ENCODE data around the gene SPAG17.

SPAG17 gene

DNA sequence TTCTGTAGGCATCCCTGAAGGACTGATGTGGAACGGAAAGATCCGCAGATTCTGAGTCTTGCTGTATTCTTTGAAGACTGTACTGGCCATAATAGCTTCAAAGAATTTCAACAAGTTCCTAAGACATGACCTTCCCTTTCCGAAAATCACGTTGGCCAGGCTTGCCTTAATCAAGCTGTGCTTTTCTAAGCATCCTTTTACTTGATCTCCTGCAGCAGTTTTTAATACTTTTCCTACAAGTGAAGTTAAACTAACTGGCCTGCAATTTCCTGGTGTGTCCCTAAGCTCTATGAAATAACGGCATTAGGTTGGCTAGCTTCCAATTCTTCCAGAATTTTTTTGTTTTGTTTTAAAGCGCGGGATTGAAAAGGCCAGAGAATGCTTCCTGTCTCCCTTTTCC, 40.3 kb downstream of the SPAG17 start:
- Histone ChIP-seq H2AFZ (ENCODE audit: low read depth, low read length) (no peak overlapping the region), H3K4me1 (ENCODE audit: insufficient read depth, low read length) (no peaks in the 10 kb centered on the region), H3K4me3 (ENCODE audit: low read depth in 1 of 2, low read length in 2 of 2) (no peak overlapping the region), H3K36me3 (ENCODE audit: insufficient read depth, low read length) (no peaks in the 10 kb centered on the region), H3K27ac (ENCODE audit: low read length) (no peak overlapping the region), H3K9ac (ENCODE audit: low read depth, low read length) (no peak overlapping the region), H3K27me3 (ENCODE audit: insufficient read depth, low read length, poor library complexity) (no peaks in the 10 kb centered on the region), H3K79me2 (ENCODE audit: insufficient read depth, low read length) (no peaks in the 10 kb centered on the region), H3K9me3 (ENCODE audit: insufficient read depth, low read length, severe bottlenecking) (no peaks in the 10 kb centered on the region), H4K20me1 (ENCODE audit: insufficient read depth, low read length) (no peaks in the 10 kb centered on the region), H3K4me2 (ENCODE audit: insufficient read depth, low read length) (no peak overlapping the region)
- no peak for ATAC-seq (ENCODE audit: insufficient read depth, low read depth)
- TF ChIP-seq, protein P1, sequence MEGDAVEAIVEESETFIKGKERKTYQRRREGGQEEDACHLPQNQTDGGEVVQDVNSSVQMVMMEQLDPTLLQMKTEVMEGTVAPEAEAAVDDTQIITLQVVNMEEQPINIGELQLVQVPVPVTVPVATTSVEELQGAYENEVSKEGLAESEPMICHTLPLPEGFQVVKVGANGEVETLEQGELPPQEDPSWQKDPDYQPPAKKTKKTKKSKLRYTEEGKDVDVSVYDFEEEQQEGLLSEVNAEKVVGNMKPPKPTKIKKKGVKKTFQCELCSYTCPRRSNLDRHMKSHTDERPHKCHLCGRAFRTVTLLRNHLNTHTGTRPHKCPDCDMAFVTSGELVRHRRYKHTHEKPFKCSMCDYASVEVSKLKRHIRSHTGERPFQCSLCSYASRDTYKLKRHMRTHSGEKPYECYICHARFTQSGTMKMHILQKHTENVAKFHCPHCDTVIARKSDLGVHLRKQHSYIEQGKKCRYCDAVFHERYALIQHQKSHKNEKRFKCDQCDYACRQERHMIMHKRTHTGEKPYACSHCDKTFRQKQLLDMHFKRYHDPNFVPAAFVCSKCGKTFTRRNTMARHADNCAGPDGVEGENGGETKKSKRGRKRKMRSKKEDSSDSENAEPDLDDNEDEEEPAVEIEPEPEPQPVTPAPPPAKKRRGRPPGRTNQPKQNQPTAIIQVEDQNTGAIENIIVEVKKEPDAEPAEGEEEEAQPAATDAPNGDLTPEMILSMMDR (IDR thresholded peaks at IDR 0.05; ENCODE audit: borderline replicate concordance, extremely low read depth, low read length, poor library complexity, severe bottlenecking): no peak
- TF ChIP-seq EZH2 (IDR thresholded peaks at IDR 0.05; ENCODE audit: borderline replicate concordance, low read depth, low read length, severe bottlenecking): no peak
- no peak for DNase-seq

DNA sequence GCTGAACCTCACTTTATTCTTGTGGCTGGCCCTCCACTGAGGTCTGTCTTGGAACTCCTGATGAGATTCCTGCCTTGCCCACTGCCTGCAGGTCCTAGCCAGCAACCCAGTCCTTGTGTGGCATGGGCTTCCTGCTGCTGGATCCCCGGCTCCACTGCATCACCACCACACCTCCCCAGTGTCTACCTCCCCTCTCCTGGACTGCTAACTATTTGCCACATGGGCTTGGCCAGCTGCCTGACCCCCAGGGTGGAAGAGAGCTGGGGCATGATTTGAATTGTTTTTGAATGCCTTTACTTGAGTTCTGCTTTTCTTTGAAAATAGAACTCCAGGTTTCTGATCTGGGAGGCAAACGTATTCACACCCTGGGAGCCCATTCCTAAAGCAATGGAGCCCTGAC, 41.2 kb downstream of the SPAG17 start:
- no peaks in the 10 kb centered on the region for H3K4me1 ChIP-seq (ENCODE audit: insufficient read depth, low read length)
- no peaks in the 10 kb centered on the region for H4K20me1 ChIP-seq (ENCODE audit: insufficient read depth, low read length)
- TF ChIP-seq, protein P1 (IDR thresholded peaks at IDR 0.05; ENCODE audit: borderline replicate concordance, extremely low read depth, low read length, poor library complexity, severe bottlenecking): no peak
- TF ChIP-seq EZH2 (IDR thresholded peaks at IDR 0.05; ENCODE audit: borderline replicate concordance, low read depth, low read length, severe bottlenecking): no peak
- no peak overlapping the region for H3K4me2 ChIP-seq (ENCODE audit: insufficient read depth, low read length)
- no peak overlapping the region for H2AFZ ChIP-seq (ENCODE audit: low read depth, low read length)
- no peak overlapping the region for H3K4me3 ChIP-seq (ENCODE audit: low read depth in 1 of 2, low read length in 2 of 2)
- DNase-seq (no peak), ATAC-seq (ENCODE audit: insufficient read depth, low read depth) (no peak)
- no peak overlapping the region for H3K9ac ChIP-seq (ENCODE audit: low read depth, low read length)
- no peaks in the 10 kb centered on the region for H3K9me3 ChIP-seq (ENCODE audit: insufficient read depth, low read length, severe bottlenecking)
- H3K27me3 ChIP-seq (ENCODE audit: insufficient read depth, low read length, poor library complexity): no peaks in the 10 kb centered on the region
- no peaks in the 10 kb centered on the region for H3K79me2 ChIP-seq (ENCODE audit: insufficient read depth, low read length)
- no peaks in the 10 kb centered on the region for H3K36me3 ChIP-seq (ENCODE audit: insufficient read depth, low read length)
- H3K27ac ChIP-seq (ENCODE audit: low read length): no peak overlapping the region

DNA sequence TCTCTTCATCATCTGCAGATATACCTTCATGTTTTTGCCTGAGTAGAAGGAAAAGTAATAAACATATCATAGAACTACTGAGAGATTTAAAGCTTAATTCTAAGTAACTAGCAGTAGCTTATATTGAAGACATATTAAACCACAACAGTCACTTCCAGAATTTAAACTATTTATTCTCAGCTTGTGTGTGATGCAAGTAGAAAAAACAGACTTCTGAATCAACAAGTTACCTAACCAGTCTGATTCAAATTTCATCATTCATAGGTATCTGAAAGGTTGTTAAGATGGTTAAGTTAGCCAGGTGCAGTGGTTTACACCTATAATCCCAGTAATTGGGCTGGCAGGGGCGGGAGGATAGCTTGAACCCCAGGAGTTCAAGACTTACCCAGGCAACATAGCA, 41.9 kb downstream of the SPAG17 start:
- Histone ChIP-seq H3K27ac (ENCODE audit: low read length) (no peak overlapping the region), H3K4me2 (ENCODE audit: insufficient read depth, low read length) (no peak overlapping the region), H3K4me1 (ENCODE audit: insufficient read depth, low read length) (no peaks in the 10 kb centered on the region), H4K20me1 (ENCODE audit: insufficient read depth, low read length) (no peaks in the 10 kb centered on the region), H2AFZ (ENCODE audit: low read depth, low read length) (no peak overlapping the region), H3K4me3 (ENCODE audit: low read depth in 1 of 2, low read length in 2 of 2) (no peak overlapping the region), H3K9me3 (ENCODE audit: insufficient read depth, low read length, severe bottlenecking) (no peaks in the 10 kb centered on the region), H3K36me3 (ENCODE audit: insufficient read depth, low read length) (no peaks in the 10 kb centered on the region), H3K9ac (ENCODE audit: low read depth, low read length) (no peak overlapping the region), H3K27me3 (ENCODE audit: insufficient read depth, low read length, poor library complexity) (no peaks in the 10 kb centered on the region), H3K79me2 (ENCODE audit: insufficient read depth, low read length) (no peaks in the 10 kb centered on the region)
- no peak for ATAC-seq (ENCODE audit: insufficient read depth, low read depth)
- no peak for DNase-seq
- TF ChIP-seq EZH2 (IDR thresholded peaks at IDR 0.05; ENCODE audit: borderline replicate concordance, low read depth, low read length, severe bottlenecking): no peak
- TF ChIP-seq, protein P1 (IDR thresholded peaks at IDR 0.05; ENCODE audit: borderline replicate concordance, extremely low read depth, low read length, poor library complexity, severe bottlenecking): no peak

DNA sequence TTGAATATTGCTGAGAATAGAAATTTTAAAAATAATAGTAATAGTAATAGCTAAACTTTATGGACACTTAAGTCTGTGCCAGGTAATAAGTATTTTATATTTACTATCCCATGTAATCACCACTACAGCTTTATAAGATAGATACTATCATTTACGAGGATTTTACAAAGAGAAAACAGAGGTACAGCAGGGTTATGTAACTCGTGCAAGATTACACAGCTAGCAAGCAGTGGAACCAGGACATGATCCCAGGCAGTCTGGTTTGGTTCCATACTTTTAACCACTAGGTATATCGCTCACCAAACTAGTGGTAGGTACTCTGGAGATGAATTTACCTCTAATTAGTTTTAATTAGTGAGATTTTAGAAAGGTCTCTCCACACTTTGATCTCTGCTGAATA, 42.5 kb downstream of the SPAG17 start:
- no peak for ATAC-seq (ENCODE audit: insufficient read depth, low read depth)

More for the DNA sequence above, 42.5 kb downstream of the SPAG17 start:
- no peaks in the 10 kb centered on the region for H3K4me1 ChIP-seq (ENCODE audit: insufficient read depth, low read length)
- TF ChIP-seq, protein P1 (IDR thresholded peaks at IDR 0.05; ENCODE audit: borderline replicate concordance, extremely low read depth, low read length, poor library complexity, severe bottlenecking): no peak
- no peak for TF ChIP-seq EZH2 (IDR thresholded peaks at IDR 0.05; ENCODE audit: borderline replicate concordance, low read depth, low read length, severe bottlenecking)
- H4K20me1 ChIP-seq (ENCODE audit: insufficient read depth, low read length): no peaks in the 10 kb centered on the region
- H3K36me3 ChIP-seq (ENCODE audit: insufficient read depth, low read length): no peaks in the 10 kb centered on the region
- H3K79me2 ChIP-seq (ENCODE audit: insufficient read depth, low read length): no peaks in the 10 kb centered on the region
- H3K4me3 ChIP-seq (ENCODE audit: low read depth in 1 of 2, low read length in 2 of 2): no peak overlapping the region
- no peak for DNase-seq
- no peaks in the 10 kb centered on the region for H3K27me3 ChIP-seq (ENCODE audit: insufficient read depth, low read length, poor library complexity)
- H3K9ac ChIP-seq (ENCODE audit: low read depth, low read length): no peak overlapping the region
- H2AFZ ChIP-seq (ENCODE audit: low read depth, low read length): no peak overlapping the region
- no peak overlapping the region for H3K27ac ChIP-seq (ENCODE audit: low read length)
- no peaks in the 10 kb centered on the region for H3K9me3 ChIP-seq (ENCODE audit: insufficient read depth, low read length, severe bottlenecking)
- no peak overlapping the region for H3K4me2 ChIP-seq (ENCODE audit: insufficient read depth, low read length)
